Gastrocnemius medialis (tissue), 4 donors: ENCODE data around the gene CXCL17.

Source experiments
- CTCF ChIP-seq, 5 experiments: fragments of 450-650 bp in 3 of 5; fragments of 200-600 bp in 2 of 5; sonication (generic) in 2 of 5; IDR thresholded peaks in 4 of 5; conservative IDR thresholded peaks in 1 of 5; 1 replicate in 4 of 5; 2 replicates in 1 of 5; pipeline ENCODE4 v1.5.1; 2016 to 2019; ENCODE audit warnings: antibody characterized with exemption in 5 of 5, mild to moderate bottlenecking in 3 of 5, moderate library complexity in 3 of 5
- POLR2A ChIP-seq, 2 donors: fragments of 450-650 bp; IDR thresholded peaks; one replicate each; pipeline ENCODE4 v1.6.1; 2017; ENCODE audit warnings: antibody characterized with exemption in 2 of 2, mild to moderate bottlenecking in 2 of 2, moderate library complexity in 2 of 2

- TF ChIP-seq CTCF (IDR thresholded peaks at IDR 0.05 in 4 of 5, conservative IDR thresholded peaks at IDR 0.05 in 1 of 5) (no peak), POLR2A (IDR thresholded peaks at IDR 0.05) (no peak)
Measured at GRCh38 chr19:42466521-42467182, 23.9 kb upstream of the CXCL17 start.
